ENCODE results near the gene CLRN3. TPM values are rescaled to one million over a fixed set of nuclear protein-coding genes. Genes with fewer than 3 reads are reported as not detected.

Gene CLRN3
- total RNA-seq, 3 donors from 2014 or later, result 0.98 TPM; not detected in 2

DNA sequence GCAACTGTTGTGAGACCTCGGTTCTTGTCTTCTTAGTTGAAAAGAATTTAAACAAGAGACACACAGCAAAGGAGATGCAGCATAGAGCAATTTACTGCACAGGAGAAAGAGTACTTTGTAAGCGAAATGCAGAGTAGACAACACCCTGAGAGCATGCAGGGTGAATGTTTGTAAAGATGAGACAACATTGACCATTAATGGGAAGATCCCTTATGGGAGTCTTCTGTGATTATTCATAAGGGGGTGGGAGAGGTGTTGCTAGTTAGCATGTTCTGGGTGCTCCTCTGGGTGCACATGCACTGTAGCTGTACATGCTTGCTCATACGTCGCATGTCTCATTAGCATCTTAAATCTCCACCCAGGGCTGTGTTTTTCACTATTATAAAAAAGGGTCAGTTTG, 62.3 kb downstream of the CLRN3 start:
- TF ChIP-seq POLR2A (IDR thresholded peaks at IDR 0.05) (no peak), POLR2AphosphoS5 (IDR thresholded peaks at IDR 0.05) (no peak), CTCF (IDR thresholded peaks at IDR 0.05) (no peak)
- H3K27me3 ChIP-seq, result no peaks in the 10 kb centered on the region
- intact Hi-C loops (cut with DNase I; ENCODE audit: low total_unique reads), result no loop called here
- DNase-seq (ENCODE audit: low spot score in 2 of 2), result no peak
- no peaks in the 10 kb centered on the region for H3K36me3 ChIP-seq
- H3K4me1 ChIP-seq, result no peaks in the 10 kb centered on the region
- H3K27ac ChIP-seq, result no peak overlapping the region
- H3K9me3 ChIP-seq, result no peaks in the 10 kb centered on the region
- no peak overlapping the region for H3K4me3 ChIP-seq

Other genes with a start within 250 kb of the CLRN3 start
- gene FOXI2, start 155.8 kb downstream of the CLRN3 start, total RNA-seq, result under 1 TPM in 1 of 3 donors, not detected in 2; 0.16 TPM
- gene PTPRE, start 14.2 kb upstream of the CLRN3 start, total RNA-seq, result 10 to 100 TPM; 11.8 to 42.9 (median 25.6) TPM
- gene MKI67, start 233.5 kb upstream of the CLRN3 start, total RNA-seq, result 1 to 10 TPM in 1 of 3 donors, under 1 TPM in 2; 0.29 to 6.4 (median 0.33) TPM

Measured in breast epithelium (tissue), 4 donors.